HepG2 (cell line): ENCODE data around the gene USP36. TPM values are rescaled to one million over a fixed set of nuclear protein-coding genes. Genes with fewer than 3 reads are reported as not detected.

Source experiments
- ATAC-seq: fragments of 200-7000 bp; cut with Tn5 transposase; 3 replicates; pipeline ENCODE4 v1.9.1; 2020; ENCODE audit warnings: mild to moderate bottlenecking, moderate library complexity
- BruUV-seq: library from RNA; stranded (reverse); fragments of 400-500 nt; replicated peaks from 2 replicates; lab custom pipeline; 2021; lab: Mats Ljungman, UMichigan
- CTCF ChIA-PET: fragments of 300-600 bp; formaldehyde crosslinking; extraction: SDS; loops from one replicate; lab custom pipeline; 2021; ENCODE audit warnings: low total read pairs, inconsistent platforms, low intra/inter-chr PET ratio; lab: Yijun Ruan, JAX
- POLR2A ChIA-PET: fragments of 350-600 bp; sonication (Branson Sonifier 250); formaldehyde crosslinking; loops from one replicate; lab custom pipeline; 2020; ENCODE audit warnings: antibody characterized with exemption, inconsistent platforms; lab: Yijun Ruan, JAX
- DNase-seq: peaks from one replicate; pipeline ENCODE4 v3.0.0-alpha.2; 2015; ENCODE audit warnings: low spot score
- FAIRE-seq: peaks from 3 replicates; lab custom pipeline; 2011; peaks lifted over from hg19 to GRCh38; lab: Jason Lieb, UNC
- H2AFZ ChIP-seq: one replicate; pipeline ENCODE4 v1.6.1; 2011; ENCODE audit warnings: low read length, inconsistent platforms
- H3K27ac ChIP-seq: fragments of 300-600 bp; 3 replicates; pipeline ENCODE4 v1.8.0; 2011; ENCODE audit warnings: mixed run types, mild to moderate bottlenecking, mixed read lengths, low read length, inconsistent platforms; ENCODE audit not compliant: insufficient read depth; ENCODE audit errors: extremely low read length
- H3K27me3 ChIP-seq, 2 experiments: fragments of 200-600 bp in 1 of 2; 2 replicates in 1 of 2; 3 replicates in 1 of 2; pipeline versions ENCODE4 v1.6.0 to v1.8.0; 2011; ENCODE audit warnings: low read length in 2 of 2, mild to moderate bottlenecking in 2 of 2, moderate library complexity in 2 of 2, inconsistent platforms in 1 of 2; ENCODE audit not compliant: insufficient read depth in 2 of 2, control insufficient read depth in 1 of 2
- H3K36me3 ChIP-seq, 2 experiments: fragments of 200-600 bp in 1 of 2; replicated peaks in 1 of 2; 2 replicates in 1 of 2; 3 replicates in 1 of 2; pipeline versions ENCODE4 v1.5.1 to v1.8.0; 2011; ENCODE audit warnings: low read length in 2 of 2, inconsistent platforms in 1 of 2; ENCODE audit not compliant: insufficient read depth in 2 of 2, control insufficient read depth in 1 of 2
- H3K4me1 ChIP-seq: 2 replicates; pipeline ENCODE4 v1.5.1; 2012; ENCODE audit warnings: low read length, inconsistent platforms; ENCODE audit not compliant: insufficient read depth
- H3K4me2 ChIP-seq: 2 replicates; pipeline ENCODE4 v1.6.0; 2011; ENCODE audit warnings: low read depth, low read length, inconsistent platforms
- H3K4me3 ChIP-seq, 3 experiments: fragments of 200-600 bp in 1 of 3; sonication (generic), shearing (Covaris generic) in 1 of 3; replicated peaks in 1 of 3; 2 replicates each; pipeline ENCODE4 v1.5.1; 2011 to 2016; ENCODE audit warnings: low read length in 3 of 3, inconsistent platforms in 2 of 3, low read depth in 2 of 3, mild to moderate bottlenecking in 2 of 3, control low read depth in 1 of 3, mixed read lengths in 1 of 3; ENCODE audit not compliant: insufficient read depth in 1 of 3
- H3K79me2 ChIP-seq: one replicate; pipeline ENCODE4 v1.6.1; 2011; ENCODE audit warnings: low read length, inconsistent platforms; ENCODE audit not compliant: insufficient read depth
- H3K9ac ChIP-seq: 2 replicates; pipeline ENCODE4 v1.6.0; 2011; ENCODE audit warnings: mild to moderate bottlenecking, low read depth, low read length, inconsistent platforms; ENCODE audit not compliant: insufficient read depth
- H3K9me3 ChIP-seq: 2 replicates; pipeline ENCODE4 v1.5.1; 2012; ENCODE audit warnings: mild to moderate bottlenecking, low read length
- H4K20me1 ChIP-seq: 2 replicates; pipeline ENCODE4 v1.6.0; 2011; ENCODE audit warnings: inconsistent platforms, mild to moderate bottlenecking, low read length, moderate library complexity; ENCODE audit not compliant: insufficient read depth
- NR1H2 ChIP-seq: sonication (generic); formaldehyde crosslinking; IDR thresholded peaks from 2 replicates; pipeline ENCODE4 v1.8.1; 2022; ENCODE audit warnings: low read depth, missing genetic modification reagents, borderline replicate concordance
- REXO4 ChIP-seq: sonication (generic); formaldehyde crosslinking; IDR thresholded peaks from 2 replicates; pipeline ENCODE4 v1.8.0; 2022; ENCODE audit warnings: missing genetic modification reagents, mild to moderate bottlenecking, borderline replicate concordance
- ZNF142 ChIP-seq: sonication (generic); formaldehyde crosslinking; IDR thresholded peaks from 2 replicates; pipeline ENCODE4 v1.4.0; 2020; ENCODE audit warnings: missing genetic modification reagents
- WGBS: methylation state at CpG from one replicate; pipeline ENCODE4 v1.1.6; 2017; ENCODE audit warnings: low lambda C conversion rate; 5-methylcytosine and 5-hydroxymethylcytosine counted together
- in situ Hi-C: cut with HindIII; loops from 2 replicates; pipeline ENCODE4 v1.10.0; 2017; ENCODE audit warnings: low pct_unique_long_range_greater_than_20kb; ENCODE audit not compliant: extremely low pct_ligation_motif_present
- intact Hi-C: fragments of 100-400 bp; cut with micrococcal nuclease; formaldehyde crosslinking; loops from one replicate; pipeline ENCODE4 v1.10.0; 2022; ENCODE audit not compliant: unreplicated experiment
- polyA plus RNA-seq, 8 experiments: library from polyadenylated mRNA; depleted of rRNA in 3 of 8; stranded (reverse) in 7 of 8; unstranded in 1 of 8; fragments of >200 nt; fragmentation: Illumina TruSeq in 4 of 8; extraction: Trizol in 4 of 8; gene quantifications; 2 replicates each; pipeline versions ENCODE4 v1.2.1 to v1.2.3, GENCODE V29; 2011 to 2016; ENCODE audit warnings: low read depth in 4 of 8, missing spikeins in 1 of 8, mixed read lengths in 1 of 8; ENCODE audit not compliant: insufficient read depth in 1 of 8
- total RNA-seq, 5 experiments: library from RNA; depleted of rRNA; stranded (reverse); fragments of >200 nt; fragmentation: Illumina TruSeq; extraction: Trizol; gene quantifications; 2 replicates each; pipeline ENCODE4 v1.2.3, GENCODE V29; 2016; ENCODE audit warnings: low read depth in 1 of 5
- TF ChIP-seq, protein P1 (sequence below), 2 experiments: sonication (generic) in 1 of 2; formaldehyde crosslinking in 1 of 2; IDR thresholded peaks; 2 replicates each; pipeline versions ENCODE4 v1.4.0 to v1.6.1; 2016 to 2020; ENCODE audit warnings: borderline replicate concordance in 1 of 2, low read depth in 1 of 2, mild to moderate bottlenecking in 1 of 2, missing genetic modification reagents in 1 of 2

The USP36 gene
- total and polyA plus RNA-seq, 2 of the 13 experiments (the other 11 are each of a cell fraction or from before 2014, with no cell fraction given) = 29.6 to 45.9 TPM

DNA sequence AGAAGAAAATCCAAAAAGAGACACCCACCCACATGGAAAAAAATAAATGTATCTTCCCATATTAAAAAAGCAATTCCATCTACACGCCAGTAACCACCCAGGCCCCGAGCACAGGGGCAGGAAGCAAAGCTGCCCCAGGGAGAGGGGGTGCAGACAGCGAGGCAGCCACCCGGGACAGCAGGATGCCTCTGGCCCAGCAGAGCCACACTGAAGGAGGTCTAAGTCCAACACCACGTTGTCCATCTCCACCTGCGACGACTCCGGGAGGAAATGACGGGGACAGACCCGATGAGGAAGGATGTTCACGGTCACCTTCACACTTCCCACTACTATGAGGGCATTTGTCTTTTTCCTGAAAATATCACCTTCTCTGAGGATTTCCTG lies 44.1 kb downstream of the USP36 start:
- peaks cover 48 to 65% of the 10 kb centered on the region in 2 experiments for H3K36me3 ChIP-seq
- in situ Hi-C loops = no loop called here
- POLR2A ChIA-PET = no interaction called here

More for the DNA sequence above, 44.1 kb downstream of the USP36 start:
- H3K79me2 ChIP-seq = no peaks in the 10 kb centered on the region
- peaks cover 10% of the 10 kb centered on the region; the same call in 1 of the 2 replicates for H3K4me1 ChIP-seq
- no peaks in the 10 kb centered on the region for H3K27me3 ChIP-seq
- H3K27ac ChIP-seq = no peak overlapping the region
- no peak overlapping the region for H3K9ac ChIP-seq
- 96% methylated on average over 11 of the region's 11 CpGs for WGBS
- no peak for ATAC-seq
- H3K4me3 ChIP-seq = no peak overlapping the region
- intact Hi-C loops = loop anchor here (10.0 kb wide), 1 partner anchor 302 kb away; no protein-coding TSS in a partner anchor
- BruUV-seq = no TSS peak
- CTCF ChIA-PET = no interaction called here
- no peaks in the 10 kb centered on the region for H4K20me1 ChIP-seq
- H2AFZ ChIP-seq = no peak overlapping the region
- TF ChIP-seq REXO4 (CRISPR knock-in tag) (no peak), ZNF142 (CRISPR knock-in tag) (no peak), NR1H2 (CRISPR knock-in tag) (no peak)
- TF ChIP-seq, protein P1, sequence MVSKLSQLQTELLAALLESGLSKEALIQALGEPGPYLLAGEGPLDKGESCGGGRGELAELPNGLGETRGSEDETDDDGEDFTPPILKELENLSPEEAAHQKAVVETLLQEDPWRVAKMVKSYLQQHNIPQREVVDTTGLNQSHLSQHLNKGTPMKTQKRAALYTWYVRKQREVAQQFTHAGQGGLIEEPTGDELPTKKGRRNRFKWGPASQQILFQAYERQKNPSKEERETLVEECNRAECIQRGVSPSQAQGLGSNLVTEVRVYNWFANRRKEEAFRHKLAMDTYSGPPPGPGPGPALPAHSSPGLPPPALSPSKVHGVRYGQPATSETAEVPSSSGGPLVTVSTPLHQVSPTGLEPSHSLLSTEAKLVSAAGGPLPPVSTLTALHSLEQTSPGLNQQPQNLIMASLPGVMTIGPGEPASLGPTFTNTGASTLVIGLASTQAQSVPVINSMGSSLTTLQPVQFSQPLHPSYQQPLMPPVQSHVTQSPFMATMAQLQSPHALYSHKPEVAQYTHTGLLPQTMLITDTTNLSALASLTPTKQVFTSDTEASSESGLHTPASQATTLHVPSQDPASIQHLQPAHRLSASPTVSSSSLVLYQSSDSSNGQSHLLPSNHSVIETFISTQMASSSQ (IDR thresholded peaks at IDR 0.05; ENCODE audit: low read depth) = no peak
- TF ChIP-seq, protein P1 (CRISPR knock-in tag; IDR thresholded peaks at IDR 0.05; ENCODE audit: borderline replicate concordance) = no peak
- FAIRE-seq = no peak
- no peaks in the 10 kb centered on the region for H3K9me3 ChIP-seq
- H3K4me2 ChIP-seq = no peak overlapping the region
- no peak for DNase-seq
